Esophagus muscularis mucosa (tissue), 4 donors: ENCODE data around the gene TMTC2.

ENCODE experiments used
- EP300 ChIP-seq: sonication (generic); formaldehyde crosslinking; IDR thresholded peaks from one replicate; pipeline ENCODE4 v1.6.1; 2017; ENCODE audit warnings: antibody characterized with exemption
- POLR2A ChIP-seq: fragments of 450-650 bp; IDR thresholded peaks from one replicate; pipeline ENCODE4 v1.6.1; 2017; ENCODE audit warnings: antibody characterized with exemption, moderate library complexity, mild to moderate bottlenecking, low read depth
- POLR2AphosphoS5 ChIP-seq, 2 donors: sonication (generic); formaldehyde crosslinking; IDR thresholded peaks; one replicate each; pipeline ENCODE4 v1.6.1; 2017; ENCODE audit warnings: antibody characterized with exemption in 2 of 2
- TF ChIP-seq, protein P1 (sequence below), 3 experiments: fragments of 200-600 bp in 2 of 3; fragments of 450-650 bp in 1 of 3; sonication (generic) in 2 of 3; IDR thresholded peaks; one replicate each; pipeline ENCODE4 v1.5.1; 2017 to 2019; ENCODE audit warnings: antibody characterized with exemption in 3 of 3, mild to moderate bottlenecking in 2 of 3, moderate library complexity in 1 of 3

DNA sequence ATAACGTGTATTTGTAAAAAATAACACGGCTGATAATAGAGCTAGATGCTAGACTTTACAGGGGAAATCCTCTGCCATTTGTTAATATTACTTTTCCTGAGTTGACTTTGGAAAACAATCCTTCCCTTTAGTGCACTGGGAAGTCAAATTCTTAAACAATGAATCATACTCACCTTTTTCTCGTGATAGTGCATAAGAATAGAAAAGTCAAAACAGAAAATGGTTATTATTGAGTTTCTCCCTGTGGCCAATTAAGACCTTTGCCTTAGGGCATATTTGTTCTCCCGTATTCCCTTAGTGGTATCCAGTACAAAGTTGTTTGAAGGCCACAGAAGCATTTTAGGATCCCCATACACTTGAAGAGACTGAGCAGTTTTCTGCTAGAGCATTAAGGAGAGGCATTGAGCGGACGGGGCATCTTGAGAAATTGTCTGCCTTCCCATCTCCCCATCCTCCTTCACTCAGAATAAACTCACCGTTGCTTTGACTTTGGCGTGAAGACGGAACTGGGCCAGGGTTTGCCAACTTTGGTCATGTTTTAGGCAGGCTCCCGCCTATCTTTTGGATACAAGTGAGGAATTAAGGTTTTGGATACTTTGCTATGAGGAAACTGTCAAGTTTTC, 171.3 kb downstream of the TMTC2 start:
- TF ChIP-seq, protein P1, sequence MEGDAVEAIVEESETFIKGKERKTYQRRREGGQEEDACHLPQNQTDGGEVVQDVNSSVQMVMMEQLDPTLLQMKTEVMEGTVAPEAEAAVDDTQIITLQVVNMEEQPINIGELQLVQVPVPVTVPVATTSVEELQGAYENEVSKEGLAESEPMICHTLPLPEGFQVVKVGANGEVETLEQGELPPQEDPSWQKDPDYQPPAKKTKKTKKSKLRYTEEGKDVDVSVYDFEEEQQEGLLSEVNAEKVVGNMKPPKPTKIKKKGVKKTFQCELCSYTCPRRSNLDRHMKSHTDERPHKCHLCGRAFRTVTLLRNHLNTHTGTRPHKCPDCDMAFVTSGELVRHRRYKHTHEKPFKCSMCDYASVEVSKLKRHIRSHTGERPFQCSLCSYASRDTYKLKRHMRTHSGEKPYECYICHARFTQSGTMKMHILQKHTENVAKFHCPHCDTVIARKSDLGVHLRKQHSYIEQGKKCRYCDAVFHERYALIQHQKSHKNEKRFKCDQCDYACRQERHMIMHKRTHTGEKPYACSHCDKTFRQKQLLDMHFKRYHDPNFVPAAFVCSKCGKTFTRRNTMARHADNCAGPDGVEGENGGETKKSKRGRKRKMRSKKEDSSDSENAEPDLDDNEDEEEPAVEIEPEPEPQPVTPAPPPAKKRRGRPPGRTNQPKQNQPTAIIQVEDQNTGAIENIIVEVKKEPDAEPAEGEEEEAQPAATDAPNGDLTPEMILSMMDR (IDR thresholded peaks at IDR 0.05), result no peak
- TF ChIP-seq POLR2AphosphoS5 (IDR thresholded peaks at IDR 0.05) (no peak), POLR2A (no peak), EP300 (no peak)
